Measurements from ENCODE around the gene IL1B. TPM values are rescaled to one million over a fixed set of nuclear protein-coding genes. Genes with fewer than 3 reads are reported as not detected.
A peak's percentile ranks its signal among the peaks of the same experiment; 100 is the strongest.

The IL1B gene
- total and polyA plus RNA-seq, 2 donors (not counting 3 experiments of a cell fraction or from before 2014, with no cell fraction given), result 0.25 TPM; not detected in 1

GRCh38 chr2:112793449-112793978 is 43.1 kb downstream of the IL1B start:
- TF ChIP-seq, protein P1, sequence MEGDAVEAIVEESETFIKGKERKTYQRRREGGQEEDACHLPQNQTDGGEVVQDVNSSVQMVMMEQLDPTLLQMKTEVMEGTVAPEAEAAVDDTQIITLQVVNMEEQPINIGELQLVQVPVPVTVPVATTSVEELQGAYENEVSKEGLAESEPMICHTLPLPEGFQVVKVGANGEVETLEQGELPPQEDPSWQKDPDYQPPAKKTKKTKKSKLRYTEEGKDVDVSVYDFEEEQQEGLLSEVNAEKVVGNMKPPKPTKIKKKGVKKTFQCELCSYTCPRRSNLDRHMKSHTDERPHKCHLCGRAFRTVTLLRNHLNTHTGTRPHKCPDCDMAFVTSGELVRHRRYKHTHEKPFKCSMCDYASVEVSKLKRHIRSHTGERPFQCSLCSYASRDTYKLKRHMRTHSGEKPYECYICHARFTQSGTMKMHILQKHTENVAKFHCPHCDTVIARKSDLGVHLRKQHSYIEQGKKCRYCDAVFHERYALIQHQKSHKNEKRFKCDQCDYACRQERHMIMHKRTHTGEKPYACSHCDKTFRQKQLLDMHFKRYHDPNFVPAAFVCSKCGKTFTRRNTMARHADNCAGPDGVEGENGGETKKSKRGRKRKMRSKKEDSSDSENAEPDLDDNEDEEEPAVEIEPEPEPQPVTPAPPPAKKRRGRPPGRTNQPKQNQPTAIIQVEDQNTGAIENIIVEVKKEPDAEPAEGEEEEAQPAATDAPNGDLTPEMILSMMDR (IDR thresholded peaks at IDR 0.05; ENCODE audit: extremely low read depth in 1 of 2, insufficient read depth in 1 of 2, low read depth in 1 of 2, low read length in 2 of 2), result no peak
- no peak for TF ChIP-seq MAX (IDR thresholded peaks at IDR 0.05; ENCODE audit: insufficient read depth, insufficient read length)
- TF ChIP-seq MYC (IDR thresholded peaks at IDR 0.05; ENCODE audit: low read depth, low read length), result no peak
- peak; percentile 20 for TF ChIP-seq FOS (IDR thresholded peaks at IDR 0.05; ENCODE audit: borderline replicate concordance, insufficient read depth, low read length)
- no peak for TF ChIP-seq JUN (IDR thresholded peaks at IDR 0.05; ENCODE audit: borderline replicate concordance, insufficient read depth, insufficient read length, low read depth)
- TF ChIP-seq GATA2 (IDR thresholded peaks at IDR 0.05; ENCODE audit: insufficient read depth, insufficient read length, low read depth, low read length), result peak; percentile 61
- TF ChIP-seq POLR2AphosphoS5 (IDR thresholded peaks at IDR 0.05; ENCODE audit: insufficient read depth, low read depth, low read length), result no peak
- no peak for TF ChIP-seq EZH2 (IDR thresholded peaks at IDR 0.05; ENCODE audit: borderline replicate concordance, low read depth, low read length, severe bottlenecking)
- TF ChIP-seq POLR2A (IDR thresholded peaks at IDR 0.05; ENCODE audit: low read depth, low read length), result no peak
- H3K79me2 ChIP-seq (ENCODE audit: control insufficient read depth, insufficient read depth, low read length), result no peaks in the 10 kb centered on the region
- dilution Hi-C loops (cut with MboI; ENCODE audit: extremely low pct_ligation_motif_present, low sequenced_read_pairs), result no loop called here
- intact Hi-C loops (cut with micrococcal nuclease), result no loop called here
- peak overlapping the region; percentile 28 for H3K9ac ChIP-seq (replicated peaks; ENCODE audit: extremely low read depth, insufficient read depth, low read length)
- H3K27me3 ChIP-seq (ENCODE audit: control insufficient read depth in 2 of 2, insufficient read depth in 2 of 2, low read length in 2 of 2), result no peaks in the 10 kb centered on the region
- H3K4me3 ChIP-seq (replicated peaks in 1 of 3; ENCODE audit: insufficient read depth in 1 of 3, low read depth in 1 of 3, low read length in 3 of 3), result no peak overlapping the region
- no peaks in the 10 kb centered on the region for H4K20me1 ChIP-seq (replicated peaks; ENCODE audit: control insufficient read depth, extremely low read depth, insufficient read depth, low read length)
- DNase-seq (ENCODE audit: low read depth, low spot score) (peak; percentile 32), FAIRE-seq (peak; percentile 59)
- H2AFZ ChIP-seq (ENCODE audit: low read depth, low read length), result no peak overlapping the region
- no peaks in the 10 kb centered on the region for H3K9me1 ChIP-seq (replicated peaks; ENCODE audit: control insufficient read depth, extremely low read depth, insufficient read depth, low read length)
- POLR2A ChIA-PET, result interaction anchor here (0.6 kb wide), 1 partner anchor 18 kb away, joined by 3 read pairs; no protein-coding TSS in a partner anchor
- CTCF ChIA-PET, result interaction anchor here (0.5 to 1.7 kb wide), 5 partner anchors 10 to 165 kb away, joined by 3 to 7 read pairs (median 5); partner anchors contain the start of gene IL1A
- H3K4me1 ChIP-seq (ENCODE audit: control insufficient read depth, extremely low read depth, insufficient read depth, low read length), result peaks cover 16% of the 10 kb centered on the region
- peak overlapping the region; percentile 78 for H3K27ac ChIP-seq (ENCODE audit: insufficient read depth, low read depth, low read length)
- BruUV-seq (replicated peaks), result TSS peak; percentile 96
- peak overlapping the region; percentile 69 for H3K4me2 ChIP-seq (ENCODE audit: insufficient read depth, low read length)
- H3K9me3 ChIP-seq (replicated peaks; ENCODE audit: control insufficient read depth, insufficient read depth, low read length), result no peaks in the 10 kb centered on the region
- H3K36me3 ChIP-seq (ENCODE audit: control insufficient read depth in 2 of 2, extremely low read depth in 1 of 2, insufficient read depth in 2 of 2, low read length in 2 of 2), result no peaks in the 10 kb centered on the region
